Gastroesophageal sphincter (tissue), 4 donors: ENCODE results near the gene OPN5. TPM values are rescaled to one million over a fixed set of nuclear protein-coding genes. Genes with fewer than 3 reads are reported as not detected.

Source experiments
- ATAC-seq: fragments of 150-250 bp; one replicate; pipeline ENCODE4 v1.9.1; 2016; ENCODE audit warnings: mild to moderate bottlenecking, moderate library complexity
- H3K27ac ChIP-seq, 4 donors: fragments of 200-600 bp; sonication (generic) in 3 of 4; 1 replicate in 3 of 4; 2 replicates in 1 of 4; pipeline ENCODE4 v1.5.1; 2016 to 2019
- H3K27me3 ChIP-seq: fragments of 200-600 bp; sonication (generic); one replicate; pipeline ENCODE4 v1.5.1; 2019
- H3K36me3 ChIP-seq, 2 donors: fragments of 200-600 bp; sonication (generic); one replicate each; pipeline ENCODE4 v1.5.1; 2019; ENCODE audit warnings: control low read depth in 1 of 2
- H3K4me1 ChIP-seq, 3 donors: fragments of 200-600 bp; sonication (generic); 1 replicate in 2 of 3; 2 replicates in 1 of 3; pipeline ENCODE4 v1.5.1; 2016 to 2019; ENCODE audit warnings: control low read depth in 2 of 3
- H3K4me3 ChIP-seq, 2 donors: fragments of 200-600 bp; sonication (generic); one replicate each; pipeline ENCODE4 v1.5.1; 2019; ENCODE audit warnings: mild to moderate bottlenecking in 1 of 2, moderate library complexity in 1 of 2
- H3K9me3 ChIP-seq, 3 donors: fragments of 200-600 bp; sonication (generic); one replicate each; pipeline ENCODE4 v1.5.1; 2017 to 2019; ENCODE audit warnings: control low read depth in 2 of 3
- CTCF ChIP-seq, 4 experiments: fragments of 200-600 bp in 2 of 4; fragments of 450-650 bp in 2 of 4; sonication (generic) in 1 of 4; IDR thresholded peaks; one replicate each; pipeline ENCODE4 v1.5.1; 2017 to 2019; ENCODE audit warnings: antibody characterized with exemption in 4 of 4, mild to moderate bottlenecking in 2 of 4, moderate library complexity in 2 of 4
- EP300 ChIP-seq: sonication (generic); formaldehyde crosslinking; IDR thresholded peaks from one replicate; pipeline ENCODE4 v1.6.1; 2017; ENCODE audit warnings: antibody characterized with exemption, mild to moderate bottlenecking
- POLR2A ChIP-seq, 2 donors: fragments of 450-650 bp; IDR thresholded peaks; one replicate each; pipeline ENCODE4 v1.6.1; 2017; ENCODE audit warnings: antibody characterized with exemption in 2 of 2, mild to moderate bottlenecking in 2 of 2, moderate library complexity in 1 of 2
- POLR2AphosphoS5 ChIP-seq: sonication (generic); formaldehyde crosslinking; IDR thresholded peaks from one replicate; pipeline ENCODE4 v1.6.1; 2017; ENCODE audit warnings: antibody characterized with exemption
- WGBS, 2 donors: methylation state at CpG; one replicate each; pipeline ENCODE4 v1.1.5; 2018; ENCODE audit warnings: low coverage in 1 of 2; 5-methylcytosine and 5-hydroxymethylcytosine counted together
- total RNA-seq, 4 donors: library from RNA; depleted of rRNA; stranded (reverse); fragments of >200 nt; gene quantifications; one replicate each; pipeline ENCODE4 v1.1.0, GENCODE V29; 2016

OPN5 gene
- total RNA-seq, 4 donors from 2014 or later = 0.08 TPM; not detected in 3

DNA sequence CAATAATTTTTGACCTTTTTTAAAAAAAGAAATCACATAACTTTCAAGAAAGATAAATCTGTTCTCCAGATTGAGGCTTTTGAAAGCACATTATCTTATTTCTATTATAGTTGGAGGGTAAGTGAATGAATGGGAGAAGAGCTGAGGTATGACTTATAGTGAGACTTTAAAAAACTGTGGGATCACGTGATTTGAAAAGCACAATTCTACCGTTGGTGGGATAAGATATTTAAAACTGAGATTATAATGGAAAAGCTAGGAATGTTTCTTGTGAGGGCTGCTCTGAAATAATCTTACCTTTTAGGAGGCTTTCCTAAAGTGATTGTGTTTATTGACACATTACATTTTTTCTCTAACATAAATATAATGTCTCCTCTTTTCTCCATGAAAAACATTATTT is 9.5 kb upstream of the OPN5 start:
- no peaks in the 10 kb centered on the region for H3K36me3 ChIP-seq
- no peaks in the 10 kb centered on the region for H3K27me3 ChIP-seq
- H3K4me3 ChIP-seq = no peak overlapping the region
- 57 to 91% methylated on average over 2 of the region's 2 CpGs for WGBS, 2 donors
- H3K4me1 ChIP-seq = no peaks in the 10 kb centered on the region
- H3K27ac ChIP-seq = no peak overlapping the region
- TF ChIP-seq POLR2AphosphoS5 (no peak), CTCF (IDR thresholded peaks at IDR 0.05) (no peak), POLR2A (IDR thresholded peaks at IDR 0.05) (no peak), EP300 (no peak)
- H3K9me3 ChIP-seq = no peaks in the 10 kb centered on the region
- ATAC-seq = no peak

- H3K4me3 ChIP-seq = no peak overlapping the region
- H3K4me1 ChIP-seq = no peaks in the 10 kb centered on the region
- no peaks in the 10 kb centered on the region for H3K9me3 ChIP-seq
- TF ChIP-seq POLR2AphosphoS5 (no peak), CTCF (IDR thresholded peaks at IDR 0.05) (no peak), POLR2A (IDR thresholded peaks at IDR 0.05) (no peak), EP300 (no peak)
- no peaks in the 10 kb centered on the region for H3K36me3 ChIP-seq
- ATAC-seq = no peak
- H3K27me3 ChIP-seq = no peaks in the 10 kb centered on the region
- no peak overlapping the region for H3K27ac ChIP-seq
- WGBS, 2 donors = 81 to 87% methylated on average over 3 to 5 of the region's 5 CpGs
These were observed 8.8 kb upstream of the OPN5 start for GRCh38 chr6:47773005-47773404.

DNA sequence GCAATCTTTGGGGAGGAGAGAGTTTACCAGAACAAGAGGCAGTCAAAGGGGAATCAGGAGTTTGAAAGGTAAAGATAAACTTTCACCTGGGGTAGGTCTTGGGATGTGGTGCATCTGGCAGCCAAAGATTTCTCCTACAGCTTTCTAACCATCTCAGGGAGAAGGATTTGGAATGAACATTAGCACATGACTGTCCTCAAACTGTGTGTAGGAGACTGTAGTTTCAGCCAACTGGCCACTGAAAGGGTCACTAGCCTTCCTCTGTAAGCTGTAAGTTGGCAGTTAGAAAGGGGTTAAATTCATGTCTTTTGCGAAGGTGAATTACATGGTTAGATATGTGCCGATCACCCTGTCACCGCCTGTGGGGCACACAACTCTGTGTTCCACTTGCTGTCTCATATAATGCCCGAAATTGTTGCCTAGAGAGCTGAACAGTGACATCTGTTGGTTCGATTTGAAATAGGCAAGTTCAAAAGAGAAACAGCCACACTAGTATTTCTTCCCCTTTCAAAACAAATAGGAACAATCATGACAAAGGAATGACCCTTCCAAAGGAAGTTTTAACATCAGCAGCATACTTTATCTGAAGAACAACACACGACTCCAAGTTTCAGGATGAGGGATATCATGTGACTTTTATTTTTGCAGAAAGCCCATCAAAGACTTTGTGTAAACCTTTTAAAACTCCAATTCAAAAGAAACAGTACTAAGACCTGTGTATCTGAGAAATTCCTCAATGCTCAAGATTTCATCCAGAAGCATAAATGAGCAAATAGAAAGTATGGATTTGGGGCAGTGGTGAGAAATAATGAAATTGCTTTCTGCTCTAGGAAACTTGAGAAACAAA is 1.1 kb upstream of the OPN5 start:
- H3K4me3 ChIP-seq = no peak overlapping the region
- ATAC-seq = peak; percentile 86
- no peaks in the 10 kb centered on the region for H3K9me3 ChIP-seq
- peaks cover 0 to 10% (median 0%) of the 10 kb centered on the region in 3 donors for H3K4me1 ChIP-seq
- no peaks in the 10 kb centered on the region for H3K27me3 ChIP-seq
- WGBS, 2 donors = 2% methylated on average over 6 of the region's 6 CpGs
- TF ChIP-seq POLR2AphosphoS5 = no peak
- TF ChIP-seq CTCF (IDR thresholded peaks at IDR 0.05) = peak; percentile 46 to 69 (median 52)
- no peak for TF ChIP-seq EP300
- TF ChIP-seq POLR2A (IDR thresholded peaks at IDR 0.05) = no peak
- no peak overlapping the region for H3K27ac ChIP-seq
- H3K36me3 ChIP-seq = no peaks in the 10 kb centered on the region

DNA sequence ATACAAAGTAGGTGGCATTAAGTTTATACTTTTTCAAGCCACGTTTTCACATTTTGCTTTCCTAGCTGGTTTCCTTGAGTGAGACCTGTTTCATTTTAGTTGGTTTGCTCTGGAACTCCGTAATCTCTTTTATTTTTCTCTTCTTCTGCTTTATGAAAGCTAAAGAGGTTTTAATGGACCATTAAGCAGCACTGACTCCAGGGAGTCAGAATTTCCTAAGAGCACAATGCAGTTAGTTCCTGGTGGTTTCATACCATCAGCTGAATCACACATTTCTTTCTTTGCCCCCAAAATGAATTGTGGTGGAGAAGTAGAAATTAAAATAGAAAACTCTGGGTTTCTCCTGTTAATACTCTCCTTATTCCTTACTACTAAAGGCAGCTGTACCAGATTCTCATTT is 3.4 kb downstream of the OPN5 start:
- no peaks in the 10 kb centered on the region for H3K9me3 ChIP-seq
- H3K36me3 ChIP-seq = no peaks in the 10 kb centered on the region
- H3K27ac ChIP-seq = no peak overlapping the region
- no peak for ATAC-seq
- peaks cover 9% of the 10 kb centered on the region for H3K27me3 ChIP-seq
- 48 to 67% methylated on average over 2 of the region's 2 CpGs for WGBS, 2 donors
- TF ChIP-seq EP300 = no peak
- no peak for TF ChIP-seq POLR2A (IDR thresholded peaks at IDR 0.05)
- TF ChIP-seq CTCF (IDR thresholded peaks at IDR 0.05) = no peak
- no peak for TF ChIP-seq POLR2AphosphoS5
- H3K4me1 ChIP-seq = peaks cover 0 to 17% (median 0%) of the 10 kb centered on the region in 3 donors
- H3K4me3 ChIP-seq = no peak overlapping the region
